Gastroesophageal sphincter (tissue), 3 donors: ENCODE measurements around the gene MYG1.

Experiments
- CTCF ChIP-seq, 4 experiments: fragments of 200-600 bp in 2 of 4; fragments of 450-650 bp in 2 of 4; sonication (generic) in 1 of 4; IDR thresholded peaks; one replicate each; pipeline ENCODE4 v1.5.1; 2017 to 2019; ENCODE audit warnings: antibody characterized with exemption in 4 of 4, mild to moderate bottlenecking in 2 of 4, moderate library complexity in 2 of 4
- EP300 ChIP-seq: sonication (generic); formaldehyde crosslinking; IDR thresholded peaks from one replicate; pipeline ENCODE4 v1.6.1; 2017; ENCODE audit warnings: antibody characterized with exemption, mild to moderate bottlenecking
- POLR2A ChIP-seq, 2 donors: fragments of 450-650 bp; IDR thresholded peaks; one replicate each; pipeline ENCODE4 v1.6.1; 2017; ENCODE audit warnings: antibody characterized with exemption in 2 of 2, mild to moderate bottlenecking in 2 of 2, moderate library complexity in 1 of 2
- POLR2AphosphoS5 ChIP-seq: sonication (generic); formaldehyde crosslinking; IDR thresholded peaks from one replicate; pipeline ENCODE4 v1.6.1; 2017; ENCODE audit warnings: antibody characterized with exemption

GRCh38 chr12:53308276-53308675, 8.8 kb downstream of the MYG1 start:
- no peak for TF ChIP-seq POLR2AphosphoS5
- no peak for TF ChIP-seq EP300
- no peak for TF ChIP-seq CTCF (IDR thresholded peaks at IDR 0.05)
- no peak for TF ChIP-seq POLR2A (IDR thresholded peaks at IDR 0.05)
